Panc1 (cell line): ENCODE data around the gene MRPL40. TPM values are rescaled to one million over a fixed set of nuclear protein-coding genes. Genes with fewer than 3 reads are reported as not detected.

ENCODE experiments used
- ATAC-seq: fragments of 200-7000 bp; cut with Tn5 transposase; 2 replicates; pipeline ENCODE4 v1.9.1; 2020; ENCODE audit warnings: mild to moderate bottlenecking, moderate library complexity
- BruUV-seq: library from RNA; stranded (reverse); fragments of 400-500 nt; replicated peaks from 2 replicates; lab custom pipeline; 2021; lab: Mats Ljungman, UMichigan
- CTCF ChIA-PET: fragments of 300-600 bp; sonication (Branson Sonifier 250); formaldehyde crosslinking; loops from one replicate; lab custom pipeline; 2022; ENCODE audit warnings: antibody characterized with exemption; lab: Charles Lee
- POLR2A ChIA-PET: fragments of 300-600 bp; sonication (Branson Sonifier 250); formaldehyde crosslinking; loops from one replicate; lab custom pipeline; 2022; ENCODE audit warnings: antibody characterized with exemption; lab: Charles Lee
- DNase-seq: peaks from one replicate; pipeline ENCODE4 v3.0.0-alpha.2; 2010; ENCODE audit warnings: low read depth, low spot score
- H3K27ac ChIP-seq: 2 replicates; pipeline ENCODE4 v1.5.1; 2011; ENCODE audit warnings: mild to moderate bottlenecking, low read length, inconsistent platforms
- H3K27me3 ChIP-seq: fragments of 200-500 bp; sonication (Bioruptor generic); 2 replicates; pipeline ENCODE4 v1.6.0; 2014; ENCODE audit warnings: low read length, inconsistent platforms; ENCODE audit not compliant: control insufficient read depth, insufficient read depth
- H3K36me3 ChIP-seq: fragments of 200-500 bp; sonication (Bioruptor generic); 2 replicates; pipeline ENCODE4 v1.5.1; 2014; ENCODE audit warnings: inconsistent platforms, mild to moderate bottlenecking, low read length, moderate library complexity; ENCODE audit not compliant: control insufficient read depth, insufficient read depth
- H3K4me1 ChIP-seq: 2 replicates; pipeline ENCODE4 v1.5.1; 2011; ENCODE audit warnings: inconsistent platforms, mild to moderate bottlenecking, low read length, moderate library complexity; ENCODE audit not compliant: control insufficient read depth, insufficient read depth
- H3K4me3 ChIP-seq, 2 experiments: 2 replicates each; pipeline ENCODE4 v1.5.1; 2011 to 2012; ENCODE audit warnings: low read depth in 2 of 2, low read length in 2 of 2, mild to moderate bottlenecking in 2 of 2, inconsistent platforms in 1 of 2, moderate library complexity in 1 of 2
- H3K9me3 ChIP-seq: fragments of 200-500 bp; sonication (Bioruptor generic); 2 replicates; pipeline ENCODE4 v1.5.1; 2014; ENCODE audit warnings: low read depth, mild to moderate bottlenecking, inconsistent platforms, low read length, moderate library complexity; ENCODE audit not compliant: control insufficient read depth, insufficient read depth
- CTCF ChIP-seq: fragments of 450-650 bp; IDR thresholded peaks from 2 replicates; pipeline ENCODE4 v1.5.1; 2017; ENCODE audit warnings: mild to moderate bottlenecking
- POLR2AphosphoS5 ChIP-seq: IDR thresholded peaks from 2 replicates; pipeline ENCODE4 v1.6.1; 2012; ENCODE audit warnings: mild to moderate bottlenecking, low read depth, low read length, moderate library complexity
- REST ChIP-seq, 2 experiments: IDR thresholded peaks; 2 replicates each; pipeline ENCODE4 v1.6.1; 2011 to 2012; ENCODE audit warnings: low read depth in 2 of 2, control low read depth in 1 of 2, low read length in 1 of 2, mild to moderate bottlenecking in 1 of 2, moderate library complexity in 1 of 2; ENCODE audit not compliant: insufficient read depth in 1 of 2
- SIN3A ChIP-seq: IDR thresholded peaks from 2 replicates; pipeline ENCODE4 v1.6.1; 2012; ENCODE audit warnings: low read depth, mild to moderate bottlenecking, low read length, moderate library complexity, borderline replicate concordance; ENCODE audit not compliant: insufficient read depth
- in situ Hi-C: cut with HindIII; loops from 2 replicates; pipeline ENCODE4 v1.10.0; 2016; ENCODE audit warnings: low sequenced_read_pairs, low pct_unique_long_range_greater_than_20kb
- intact Hi-C: fragments of 100-400 bp; cut with micrococcal nuclease; formaldehyde crosslinking; loops from one replicate; pipeline ENCODE4 v1.10.0; 2022; ENCODE audit not compliant: unreplicated experiment
- total RNA-seq: library from RNA; stranded (reverse); gene quantifications from one replicate; pipeline ENCODE4 v1.2.1, GENCODE V29; 2021; ENCODE audit not compliant: unreplicated experiment

The MRPL40 gene
- total RNA-seq, 1 experiment from 2014 or later = 36.3 TPM

GRCh38 chr22:19446603-19447329 is 14.4 kb downstream of the MRPL40 start:
- Histone ChIP-seq H3K36me3 (no peaks in the 10 kb centered on the region; the same call in none of the 2 replicates), H3K4me1 (peaks cover 16% of the 10 kb centered on the region; the same call in 1 of the 2 replicates), H3K27me3 (no peaks in the 10 kb centered on the region), H3K27ac (peak overlapping the region; percentile 76), H3K4me3 (peak overlapping the region; percentile 74 to 81), H3K9me3 (no peaks in the 10 kb centered on the region)
- POLR2A ChIA-PET = no interaction called here
- TF ChIP-seq POLR2AphosphoS5 = no peak
- no peak for TF ChIP-seq SIN3A
- no peak for TF ChIP-seq REST (IDR thresholded peaks at IDR 0.05; ENCODE audit: insufficient read depth in 1 of 2, low read depth in 2 of 2, low read length in 1 of 2)
- no TSS peak for BruUV-seq
- CTCF ChIA-PET = interaction anchor here (0.6 kb wide), 1 partner anchor 40 kb away, joined by 8 read pairs; no protein-coding TSS in a partner anchor
- ATAC-seq (peak; percentile 49), DNase-seq (no peak)
- in situ Hi-C loops (no loop called here), intact Hi-C loops (no loop called here)

GRCh38 chr22:19447330-19448075 is 15.2 kb downstream of the MRPL40 start, which contains the start of gene C22orf39:
C22orf39 (minus strand) TSS chr22:19447711; CDS start chr22:19447688, 23 bp downstream.
- Histone ChIP-seq H3K4me3 (peak within 1 kb of the TSS; percentile 74 to 81), H3K27me3 (no peaks in the 10 kb centered on the region), H3K36me3 (no peaks in the 10 kb centered on the region; the same call in none of the 2 replicates), H3K27ac (peak within 1 kb of the TSS; percentile 84), H3K9me3 (no peaks in the 10 kb centered on the region), H3K4me1 (peaks cover 16% of the 10 kb centered on the region; the same call in 1 of the 2 replicates)
- intact Hi-C loops (no loop called here), in situ Hi-C loops (no loop called here)
- POLR2A ChIA-PET = interaction anchor here (0.6 kb wide), 1 partner anchor 37 kb away, joined by 3 read pairs; no protein-coding TSS in a partner anchor
- CTCF ChIA-PET = no interaction called here
- DNase-seq (peak; percentile 54), ATAC-seq (peak; percentile 93)
- BruUV-seq = no TSS peak
- TF ChIP-seq SIN3A (0 out of 2 replicates have a peak, but pooled peaks have one; percentile 61), REST (IDR thresholded peaks at IDR 0.05; ENCODE audit: insufficient read depth in 1 of 2, low read depth in 2 of 2, low read length in 1 of 2) (no peak), CTCF (no peak), POLR2AphosphoS5 (peak; percentile 70)
